Hepatocyte (in vitro differentiated cells): Measurements from ENCODE around the gene ACSM2B.

Experiments
- CTCF ChIP-seq: fragments of 200-600 bp; sonication (generic); IDR thresholded peaks from 2 replicates; pipeline ENCODE4 v1.5.1; 2016; ENCODE audit warnings: antibody characterized with exemption, mild to moderate bottlenecking; ENCODE audit not compliant: poor library complexity
- EZH2 ChIP-seq: fragments of 200-600 bp; sonication (generic); IDR thresholded peaks from 2 replicates; pipeline ENCODE4 v1.6.1; 2016; ENCODE audit warnings: antibody characterized with exemption, mild to moderate bottlenecking, borderline replicate concordance
- EZH2phosphoT487 ChIP-seq: fragments of 200-600 bp; sonication (generic); IDR thresholded peaks from one replicate; pipeline ENCODE4 v1.6.1; 2018; ENCODE audit warnings: antibody characterized with exemption, mild to moderate bottlenecking, low read depth, moderate library complexity; ENCODE audit not compliant: unreplicated experiment, severe bottlenecking

- TF ChIP-seq CTCF, result no peak
- TF ChIP-seq EZH2, result no peak
- no peak for TF ChIP-seq EZH2phosphoT487
These were observed 41.1 kb upstream of the ACSM2B start for GRCh38 chr16:20617271-20617670.
